Endothelial cell of umbilical vein (primary cell): ENCODE data around the gene SORT1. TPM values are rescaled to one million over a fixed set of nuclear protein-coding genes. Genes with fewer than 3 reads are reported as not detected.

Experiments used
- BruUV-seq: library from RNA; stranded (reverse); fragments of 400-500 nt; replicated peaks from 2 replicates; lab custom pipeline; 2021; lab: Mats Ljungman, UMichigan
- CTCF ChIA-PET: fragments of 300-600, 350-600 bp; sonication (Branson Sonifier 250); formaldehyde crosslinking; loops from one replicate; lab custom pipeline; 2021; ENCODE audit warnings: antibody characterized with exemption, inconsistent platforms; lab: Charles Lee
- POLR2A ChIA-PET: fragments of 300-600, 350-600 bp; sonication (Branson Sonifier 250); formaldehyde crosslinking; loops from one replicate; lab custom pipeline; 2021; ENCODE audit warnings: antibody characterized with exemption, inconsistent platforms; lab: Charles Lee
- DNase-seq: peaks from one replicate; pipeline ENCODE4 v3.0.0-alpha.2; 2011; ENCODE audit warnings: low read depth, low spot score
- FAIRE-seq: peaks from 2 replicates; lab custom pipeline; 2011; peaks lifted over from hg19 to GRCh38; lab: Jason Lieb, UNC
- H2AFZ ChIP-seq: 2 replicates; pipeline ENCODE4 v1.6.0; 2012; ENCODE audit warnings: low read depth, low read length, control low read depth, inconsistent platforms
- H3K27ac ChIP-seq: 2 replicates; pipeline ENCODE4 v1.5.1; 2011; ENCODE audit warnings: low read depth, mild to moderate bottlenecking, control low read depth, low read length, moderate library complexity; ENCODE audit not compliant: insufficient read depth
- H3K27me3 ChIP-seq, 2 experiments: 2 replicates each; pipeline versions ENCODE4 v1.6.0 to v1.6.1; 2011; ENCODE audit warnings: low read length in 2 of 2, mixed read lengths in 1 of 2; ENCODE audit not compliant: control insufficient read depth in 2 of 2, insufficient read depth in 2 of 2
- H3K36me3 ChIP-seq, 2 experiments: 2 replicates in 1 of 2; 3 replicates in 1 of 2; pipeline ENCODE4 v1.5.1; 2011; ENCODE audit warnings: low read length in 2 of 2, mild to moderate bottlenecking in 1 of 2, moderate library complexity in 1 of 2; ENCODE audit not compliant: control insufficient read depth in 2 of 2, insufficient read depth in 2 of 2; ENCODE audit errors: extremely low read depth in 1 of 2
- H3K4me1 ChIP-seq: 3 replicates; pipeline ENCODE4 v1.5.1; 2011; ENCODE audit warnings: mild to moderate bottlenecking, low read length; ENCODE audit not compliant: control insufficient read depth, insufficient read depth; ENCODE audit errors: extremely low read depth
- H3K4me2 ChIP-seq: 2 replicates; pipeline ENCODE4 v1.6.1; 2011; ENCODE audit warnings: low read length, control low read depth, mixed read lengths; ENCODE audit not compliant: insufficient read depth
- H3K4me3 ChIP-seq, 3 experiments: fragments of 200-600 bp in 1 of 3; sonication (generic), shearing (Covaris generic) in 1 of 3; replicated peaks in 1 of 3; 2 replicates each; pipeline ENCODE4 v1.5.1; 2011 to 2016; ENCODE audit warnings: control low read depth in 3 of 3, low read length in 3 of 3, mild to moderate bottlenecking in 2 of 3, inconsistent platforms in 1 of 3, low read depth in 1 of 3, moderate library complexity in 1 of 3; ENCODE audit not compliant: insufficient read depth in 1 of 3
- H3K79me2 ChIP-seq: 2 replicates; pipeline ENCODE4 v1.6.0; 2012; ENCODE audit warnings: low read length, inconsistent platforms; ENCODE audit not compliant: control insufficient read depth, insufficient read depth
- H3K9ac ChIP-seq: replicated peaks from 2 replicates; pipeline ENCODE3; 2011; ENCODE audit warnings: low read length, control low read depth; ENCODE audit not compliant: insufficient read depth; ENCODE audit errors: extremely low read depth
- H3K9me1 ChIP-seq: replicated peaks from 3 replicates; pipeline ENCODE4 v1.6.0; 2011; ENCODE audit warnings: mild to moderate bottlenecking, low read length; ENCODE audit not compliant: control insufficient read depth, insufficient read depth; ENCODE audit errors: extremely low read depth
- H3K9me3 ChIP-seq: replicated peaks from 2 replicates; pipeline ENCODE4 v1.5.1; 2012; ENCODE audit warnings: low read length, inconsistent platforms; ENCODE audit not compliant: control insufficient read depth, insufficient read depth
- H4K20me1 ChIP-seq: replicated peaks from 2 replicates; pipeline ENCODE3; 2011; ENCODE audit warnings: mild to moderate bottlenecking, low read length; ENCODE audit not compliant: control insufficient read depth, insufficient read depth; ENCODE audit errors: extremely low read depth
- CTCF ChIP-seq, 2 donors: IDR thresholded peaks; 1 replicate in 1 of 2; 2 replicates in 1 of 2; pipeline ENCODE4 v1.5.1; 2011; ENCODE audit warnings: low read length in 2 of 2, mild to moderate bottlenecking in 2 of 2, moderate library complexity in 2 of 2, control low read depth in 1 of 2, inconsistent platforms in 1 of 2, low read depth in 1 of 2; ENCODE audit not compliant: insufficient read depth in 1 of 2; ENCODE audit errors: extremely low read depth in 1 of 2
- FOS ChIP-seq: IDR thresholded peaks from 2 replicates; pipeline ENCODE4 v1.6.1; 2011; ENCODE audit warnings: mild to moderate bottlenecking, low read length, moderate library complexity, borderline replicate concordance; ENCODE audit not compliant: insufficient read depth
- GATA2 ChIP-seq: IDR thresholded peaks from 2 replicates; pipeline ENCODE4 v1.7.0; 2011; ENCODE audit warnings: low read depth, mild to moderate bottlenecking, moderate library complexity, mixed read lengths, low read length; ENCODE audit not compliant: insufficient read length, insufficient read depth
- JUN ChIP-seq: IDR thresholded peaks from 2 replicates; pipeline ENCODE4 v1.6.1; 2011; ENCODE audit warnings: borderline replicate concordance, low read depth; ENCODE audit not compliant: insufficient read length, insufficient read depth
- MAX ChIP-seq: IDR thresholded peaks from 2 replicates; pipeline ENCODE4 v1.6.1; 2011; ENCODE audit not compliant: insufficient read depth, insufficient read length
- MYC ChIP-seq: IDR thresholded peaks from one replicate; pipeline ENCODE4 v1.6.1; 2011; ENCODE audit warnings: mild to moderate bottlenecking, low read depth, low read length
- POLR2A ChIP-seq: IDR thresholded peaks from 2 replicates; pipeline ENCODE4 v1.6.1; 2012; ENCODE audit warnings: low read depth, mild to moderate bottlenecking, control low read depth, low read length
- POLR2AphosphoS5 ChIP-seq: IDR thresholded peaks from 2 replicates; pipeline ENCODE4 v1.6.1; 2012; ENCODE audit warnings: low read depth, mild to moderate bottlenecking, control low read depth, low read length, moderate library complexity; ENCODE audit not compliant: insufficient read depth
- dilution Hi-C: fragments of 300-500 bp; cut with MboI; formaldehyde crosslinking; loops from one replicate; pipeline ENCODE4 v1.15.0; 2019; ENCODE audit warnings: low sequenced_read_pairs; ENCODE audit not compliant: extremely low pct_ligation_motif_present
- intact Hi-C: fragments of 100-400 bp; cut with micrococcal nuclease; formaldehyde crosslinking; loops from one replicate; pipeline ENCODE4 v1.10.0; 2022
- polyA plus RNA-seq, 4 experiments: library from polyadenylated mRNA; depleted of rRNA in 3 of 4; stranded (reverse) in 3 of 4; unstranded in 1 of 4; fragments of >200 nt; gene quantifications; 2 replicates each; pipeline versions ENCODE4 v1.2.1 to v1.2.3, GENCODE V29; 2011 to 2012; ENCODE audit warnings: missing spikeins in 1 of 4
- total RNA-seq: library from RNA; stranded (reverse); gene quantifications from 2 replicates; pipeline ENCODE4 v1.2.3, GENCODE V29; 2021

The SORT1 gene
- total and polyA plus RNA-seq, 2 donors (not counting 3 experiments of a cell fraction or from before 2014, with no cell fraction given): 6.8 to 17.8 TPM

GRCh38 chr1:109312246-109312645 is 85.5 kb downstream of the SORT1 start:
- no peaks in the 10 kb centered on the region for H3K79me2 ChIP-seq
- H3K27ac ChIP-seq: no peak overlapping the region
- CTCF ChIA-PET: no interaction called here
- no peaks in the 10 kb centered on the region for H3K9me3 ChIP-seq
- dilution Hi-C loops: no loop called here
- H3K4me3 ChIP-seq: no peak overlapping the region
- peaks cover 4 to 6% of the 10 kb centered on the region in 2 experiments for H3K27me3 ChIP-seq
- no peak overlapping the region for H3K4me2 ChIP-seq
- POLR2A ChIA-PET: no interaction called here
- intact Hi-C loops: no loop called here
- DNase-seq (no peak), FAIRE-seq (no peak)
- H2AFZ ChIP-seq: no peak overlapping the region
- no peaks in the 10 kb centered on the region for H4K20me1 ChIP-seq
- H3K4me1 ChIP-seq: no peaks in the 10 kb centered on the region
- H3K9ac ChIP-seq: no peak overlapping the region
- H3K9me1 ChIP-seq: no peaks in the 10 kb centered on the region
- H3K36me3 ChIP-seq: no peaks in the 10 kb centered on the region
- no peak for TF ChIP-seq FOS
- TF ChIP-seq POLR2A: no peak
- TF ChIP-seq CTCF (IDR thresholded peaks at IDR 0.05; ENCODE audit: extremely low read depth in 1 of 2, insufficient read depth in 1 of 2, low read depth in 1 of 2, low read length in 2 of 2): no peak
- TF ChIP-seq MYC: no peak
- TF ChIP-seq JUN: no peak
- no peak for TF ChIP-seq MAX
- TF ChIP-seq GATA2: no peak
- TF ChIP-seq POLR2AphosphoS5: no peak
- no TSS peak for BruUV-seq
